NAMALWA (cell line): ENCODE data around the gene TMEM260.

Experiments used
- DNase-seq: peaks from one replicate; pipeline ENCODE4 v3.0.0-alpha.2; 2015; ENCODE audit warnings: low spot score

The TMEM260 gene

DNA sequence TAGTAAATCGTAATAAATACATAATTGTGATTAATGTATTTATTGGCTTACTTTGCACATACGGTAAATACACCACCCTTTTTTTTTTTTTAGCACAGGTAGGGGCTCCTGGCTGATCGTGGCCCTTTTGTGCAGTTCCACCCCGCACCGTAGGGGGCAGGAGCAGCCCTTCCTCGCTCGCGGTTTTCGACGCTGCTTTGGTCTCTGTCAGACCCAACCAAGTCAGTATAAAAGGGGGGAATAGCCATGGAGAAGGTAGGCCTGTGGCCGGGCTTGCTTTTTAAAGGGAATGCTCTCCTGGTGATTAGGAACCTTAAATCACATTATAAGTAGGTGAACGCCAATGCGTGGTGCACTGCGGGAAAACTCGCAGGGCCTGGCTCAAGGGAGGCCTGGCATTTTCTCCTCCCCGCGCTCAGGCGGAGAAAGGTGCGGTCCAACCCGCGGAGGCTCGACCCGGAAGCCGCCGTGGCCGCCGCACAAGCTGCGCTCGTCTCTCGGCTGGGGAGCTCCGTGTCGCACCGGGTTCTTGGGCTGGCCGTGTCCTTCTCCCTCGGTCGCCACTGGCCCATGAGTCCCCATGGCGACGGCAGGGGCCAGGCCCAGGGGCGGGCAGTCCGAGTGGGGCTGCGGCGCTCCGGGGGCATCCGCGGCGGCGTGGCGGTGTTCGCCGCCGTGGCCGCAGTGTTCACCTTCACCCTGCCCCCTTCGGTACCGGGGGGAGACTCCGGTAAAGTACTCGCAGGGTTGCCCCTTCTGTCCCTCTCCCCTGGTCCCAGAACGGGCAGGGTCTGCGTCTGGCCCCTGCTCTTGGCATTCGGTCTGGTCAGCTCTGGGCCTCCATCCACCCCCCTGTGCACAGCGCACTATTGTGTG is at the start of gene TMEM260:
Gene TMEM260, plus strand, starts transcription at position 454 of the 876 bp plus-strand sequence. Its CDS starts 117 bp downstream, at position 571.
- DNase-seq, result peak; percentile 84

GRCh38 chr14:56532546-56532945 is 47.1 kb upstream of the TMEM260 start:
- DNase-seq, result no peak

DNA sequence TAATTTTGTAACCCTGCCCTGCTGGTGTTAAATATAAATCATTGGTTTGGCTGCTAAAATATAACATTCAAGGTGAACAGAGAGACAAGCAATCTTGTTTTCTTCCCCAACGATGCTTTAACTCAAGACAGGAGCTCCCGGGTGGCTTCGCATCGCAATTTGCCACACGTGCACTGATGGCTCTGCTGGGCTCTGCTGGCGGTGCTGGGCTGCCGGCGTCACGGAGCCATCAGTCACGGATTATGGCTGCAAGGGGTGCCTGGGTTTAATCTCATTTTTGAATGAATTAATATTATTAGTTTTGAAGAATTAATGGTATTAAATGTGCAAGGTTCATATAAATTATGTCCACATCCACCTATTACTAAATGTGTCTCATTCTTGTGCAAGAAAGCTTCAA is 44.9 kb upstream of the TMEM260 start:
- no peak for DNase-seq

GRCh38 chr14:56539862-56540261 is 39.7 kb upstream of the TMEM260 start:
- DNase-seq, result no peak

DNA sequence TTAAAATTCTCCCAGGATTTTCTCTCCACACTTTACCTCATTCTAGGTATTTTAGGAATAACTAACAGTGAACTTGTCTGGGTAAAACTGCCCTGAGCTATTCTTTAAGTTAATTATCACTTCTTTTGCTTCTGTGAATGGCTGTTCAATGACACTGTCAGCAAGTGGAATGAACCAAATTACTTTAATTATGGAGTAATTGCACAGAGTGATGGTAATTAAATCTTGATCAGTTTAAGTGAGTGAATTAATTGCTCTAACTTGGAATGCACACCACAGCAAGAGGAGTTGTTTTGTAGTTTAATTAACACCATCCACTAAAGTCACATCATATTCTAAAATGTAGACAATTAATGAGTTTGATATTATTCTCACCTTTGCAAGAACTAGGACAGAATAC is 36.2 kb upstream of the TMEM260 start:
- no peak for DNase-seq

DNA sequence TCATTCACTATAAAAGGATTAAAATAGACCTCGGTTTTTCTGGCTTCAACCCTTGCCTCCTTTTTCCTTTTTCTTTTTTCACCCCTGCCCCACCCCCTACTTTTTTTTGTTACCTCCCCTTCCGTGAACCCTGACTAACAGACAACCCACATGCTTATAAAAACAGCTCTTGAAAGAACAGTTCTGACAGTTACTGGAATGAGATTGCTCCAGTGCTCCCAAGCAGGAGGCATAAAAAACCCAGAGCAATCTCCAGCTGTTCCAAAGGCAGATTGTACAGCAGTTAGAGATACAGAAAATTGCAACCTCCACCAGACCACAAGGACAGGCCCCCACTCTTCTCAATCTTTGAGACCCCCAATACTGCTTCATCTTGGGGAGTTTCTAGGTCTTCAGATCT is 29.9 kb upstream of the TMEM260 start:
- DNase-seq, result no peak

DNA sequence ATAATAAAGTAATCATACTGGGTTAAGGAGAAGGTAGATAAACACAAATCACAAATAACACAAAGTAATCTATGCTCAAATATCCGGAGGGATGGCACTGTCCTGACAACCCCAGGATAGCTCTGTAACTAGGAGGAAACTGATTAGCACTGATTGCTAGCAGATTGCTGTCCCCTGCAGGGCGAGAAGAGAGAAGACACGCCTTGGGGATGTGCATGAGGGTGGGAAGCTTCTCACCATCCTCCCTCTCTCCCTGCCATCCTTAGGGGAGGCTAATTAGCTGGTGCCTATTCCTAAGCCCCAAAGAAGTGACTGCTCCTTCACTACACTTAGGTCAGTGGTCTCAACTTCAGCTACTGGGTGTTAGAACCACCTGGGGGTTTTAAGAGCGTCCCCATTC is 27.0 kb upstream of the TMEM260 start:
- DNase-seq, result no peak

- DNase-seq, result no peak
These were observed 25.3 kb upstream of the TMEM260 start for GRCh38 chr14:56554301-56554700.

- peak; percentile 39 for DNase-seq
These were observed 23.6 kb upstream of the TMEM260 start for GRCh38 chr14:56555921-56556570.

DNA sequence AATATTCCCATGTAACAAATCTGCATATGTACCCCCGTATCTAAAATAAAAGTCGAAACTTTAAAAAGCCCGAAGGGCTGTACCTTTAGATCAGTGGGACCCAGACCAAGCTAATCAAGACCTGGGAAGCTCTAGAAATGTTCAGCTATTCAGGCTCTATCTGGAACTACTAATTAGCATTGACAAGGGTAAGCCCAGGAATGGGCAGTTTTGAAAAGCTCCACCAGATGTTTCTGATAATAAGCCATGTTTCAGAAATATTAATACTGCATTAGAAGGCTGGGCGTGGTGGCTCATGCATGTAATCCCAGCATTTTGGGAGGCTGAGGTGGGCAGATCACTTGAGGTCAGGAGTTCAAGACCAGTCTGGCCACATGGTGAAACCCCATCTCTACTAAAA is 20.4 kb upstream of the TMEM260 start:
- DNase-seq, result no peak

GRCh38 chr14:56561606-56562005 is 18.0 kb upstream of the TMEM260 start:
- no peak for DNase-seq

GRCh38 chr14:56562883-56563282 is 16.7 kb upstream of the TMEM260 start:
- DNase-seq, result no peak

DNA sequence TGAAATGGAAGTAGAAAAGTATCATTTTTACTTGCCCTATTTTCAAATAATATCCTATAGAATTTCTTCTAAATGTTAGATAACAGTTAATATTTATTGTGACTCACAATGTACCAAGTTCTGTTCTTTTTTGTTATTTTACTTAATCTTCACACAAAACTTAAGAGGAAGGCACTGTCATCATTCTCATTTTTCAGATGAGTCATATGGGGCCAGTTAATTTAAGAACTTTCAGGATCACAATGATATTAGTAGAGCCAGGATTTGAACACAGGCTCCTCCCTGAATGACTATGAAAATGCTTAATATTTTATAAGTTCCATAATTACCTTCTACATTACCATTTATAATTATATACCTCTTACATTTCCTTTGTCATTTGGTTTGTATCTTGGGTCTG is 10.4 kb upstream of the TMEM260 start:
- DNase-seq, result no peak

- no peak for DNase-seq
These were observed 9.3 kb upstream of the TMEM260 start for GRCh38 chr14:56570295-56570694.

DNA sequence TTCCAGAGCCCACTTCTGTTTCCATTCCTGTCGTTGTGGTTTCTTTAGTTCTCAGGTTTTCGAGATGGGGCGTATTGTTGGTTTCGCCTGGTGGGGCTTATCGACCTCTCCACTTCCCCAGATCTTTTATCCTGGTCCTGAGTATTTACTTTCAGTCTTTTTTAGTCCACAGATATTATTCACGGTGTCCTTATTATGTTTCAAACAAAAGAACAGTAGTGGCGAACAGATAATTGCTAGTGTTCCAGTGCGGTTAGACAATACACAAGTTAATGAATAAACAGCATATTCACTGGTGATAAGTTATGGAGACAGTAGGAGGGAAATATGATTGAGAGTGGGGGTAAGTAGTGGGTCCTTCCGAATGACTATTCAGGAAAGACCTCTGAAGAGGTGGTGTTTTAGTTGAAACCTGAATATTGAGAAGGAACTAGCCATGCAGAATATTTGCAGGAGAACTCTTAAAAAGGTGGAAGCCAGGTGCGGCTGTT is 668 bp downstream of the TMEM260 start:
- DNase-seq, result peak; percentile 24

DNA sequence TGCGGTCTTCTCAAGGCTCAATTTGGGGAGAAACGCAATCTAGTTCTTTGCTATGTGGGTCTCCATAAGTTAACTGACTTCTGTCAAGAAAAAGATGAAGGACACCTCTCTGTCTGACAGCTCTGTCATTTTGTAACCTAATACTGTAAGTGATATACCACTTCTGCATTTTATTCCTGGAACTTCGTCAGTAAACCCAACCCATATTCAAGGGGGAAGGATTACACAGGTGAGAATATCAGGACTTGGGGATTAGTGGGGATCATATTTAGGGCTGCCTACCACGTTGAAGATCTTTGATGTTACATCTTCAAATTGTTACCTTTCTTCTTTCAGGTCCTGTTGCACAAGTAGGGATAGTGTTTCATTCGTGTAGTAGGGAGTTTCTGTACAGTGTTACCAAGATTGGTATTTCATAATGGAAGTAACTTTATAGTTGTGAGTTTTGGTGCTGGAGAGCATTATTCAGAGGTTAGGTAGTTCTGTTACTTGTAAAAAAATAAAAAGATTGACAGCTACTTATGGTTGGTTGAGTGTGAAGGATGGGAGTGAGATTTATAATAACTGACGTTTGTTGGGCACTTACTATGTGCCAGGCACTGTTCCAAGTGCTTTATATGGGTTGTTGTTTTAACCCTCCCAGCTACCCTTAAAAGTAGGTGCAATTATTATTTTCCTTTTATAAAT is 1.6 kb downstream of the TMEM260 start:
- no peak for DNase-seq

DNA sequence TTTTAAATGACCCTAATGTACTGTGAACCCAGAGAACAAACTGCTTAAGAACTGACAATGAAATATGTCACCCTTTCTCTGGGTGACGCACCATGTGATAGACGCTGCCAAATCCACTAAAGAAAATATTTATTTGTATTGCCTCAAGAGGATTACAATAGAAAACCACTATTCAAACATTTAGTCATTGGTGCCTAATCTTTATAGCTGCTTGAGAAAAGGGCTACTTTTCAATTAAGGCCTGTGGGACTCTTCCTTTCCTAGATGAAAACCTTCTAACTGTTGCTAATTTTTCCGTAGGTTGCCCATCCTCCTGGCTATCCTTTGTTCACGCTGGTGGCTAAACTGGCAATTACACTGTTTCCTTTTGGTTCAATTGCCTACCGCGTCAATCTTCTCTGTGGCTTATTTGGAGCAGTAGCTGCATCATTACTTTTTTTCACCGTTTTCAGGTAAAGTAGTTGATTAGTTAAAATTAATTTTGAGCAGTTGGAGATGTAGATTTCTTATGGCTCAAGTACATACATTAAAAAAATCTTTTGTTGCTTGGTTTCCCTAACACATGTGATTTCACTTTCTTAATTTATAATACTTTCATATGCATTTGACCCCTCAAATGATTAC is 6.0 kb downstream of the TMEM260 start:
- no peak for DNase-seq

DNA sequence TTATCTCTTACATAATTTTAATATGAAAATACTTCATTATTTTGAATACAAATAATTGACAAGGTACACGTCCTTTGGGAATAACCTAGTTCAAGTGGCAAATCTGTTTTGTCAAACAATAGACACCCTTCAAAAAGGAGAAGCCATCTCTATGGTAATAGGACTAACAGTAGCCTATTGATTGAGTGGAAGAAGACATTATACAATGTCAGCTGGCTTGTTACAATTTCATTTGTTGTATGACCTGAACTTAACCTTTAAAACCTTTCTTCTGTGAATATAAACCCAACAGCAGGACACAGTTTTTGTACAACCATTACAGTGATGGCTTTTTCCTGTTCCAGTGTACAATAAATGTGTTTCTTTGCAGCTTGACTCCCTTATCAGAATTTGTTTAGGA is 8.1 kb downstream of the TMEM260 start:
- DNase-seq, result no peak

- no peak for DNase-seq
These were observed 10.9 kb downstream of the TMEM260 start for GRCh38 chr14:56590535-56590960.

DNA sequence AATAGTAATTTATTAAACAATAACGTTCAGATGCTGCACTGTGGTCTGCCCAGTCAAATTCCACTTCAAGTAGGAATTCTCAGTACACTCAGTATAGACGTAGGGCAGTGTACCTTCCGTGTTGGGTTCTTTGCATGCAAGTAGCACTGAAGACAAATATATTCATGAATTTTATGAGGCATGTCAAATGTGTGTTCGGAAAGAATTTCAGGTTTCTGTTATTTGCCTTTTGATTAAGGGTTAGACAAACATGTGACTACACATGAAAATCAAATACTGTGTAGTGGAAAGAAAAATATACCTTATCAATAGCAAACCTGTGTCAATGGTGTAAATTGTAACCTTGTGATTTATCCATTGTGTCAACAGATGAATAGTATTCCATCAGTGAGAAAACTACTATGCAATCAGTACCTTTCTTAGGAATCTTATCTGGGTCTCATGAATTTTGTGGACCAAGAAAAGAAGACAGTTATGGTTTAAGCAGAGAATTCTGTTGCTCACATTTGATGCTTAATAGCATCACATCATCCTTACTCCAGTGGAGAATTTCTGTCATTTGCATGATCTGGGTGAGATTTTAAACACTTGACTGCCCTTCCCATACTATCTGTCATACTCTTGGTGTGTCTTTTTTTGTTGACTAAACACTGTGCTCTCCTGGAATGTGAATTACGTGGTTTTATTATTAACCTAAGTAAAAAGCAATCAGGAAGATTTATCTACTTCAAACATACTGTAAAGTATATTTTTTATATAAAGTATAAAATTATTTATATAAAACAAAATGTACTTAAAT is 13.3 kb downstream of the TMEM260 start:
- no peak for DNase-seq

GRCh38 chr14:56594428-56594827 is 14.8 kb downstream of the TMEM260 start:
- DNase-seq, result no peak
